ENCODE measurements around the gene MAN2C1.
A peak's percentile ranks its signal among the peaks of the same experiment; 100 is the strongest.
"Not testable (repeated sequence)": the region's sequence is repeated elsewhere in the genome, so short reads cannot be mapped to it uniquely, and the experiment has no call there.

The MAN2C1 gene

GRCh38 chr15:75367913-75368688 is at the start of gene MAN2C1:
MAN2C1 (minus strand) TSS chr15:75368607; CDS start chr15:75368583, 24 bp downstream.
- Mint-ChIP-seq H3K4me3 (peak within 1 kb of the TSS; percentile 92 to 94), H3K36me3 (peaks cover 33 to 47% of the 10 kb centered on the region in 2 donors), H3K27ac (peak within 1 kb of the TSS; percentile 98), H3K9me3 (no peaks in the 10 kb centered on the region), H3K4me1 (peaks cover 23 to 28% of the 10 kb centered on the region in 2 donors), H3K27me3 (no peaks in the 10 kb centered on the region)
- peak; percentile 90 to 92 for ATAC-seq (replicated peaks)
- DNase-seq = peak; percentile 95

- Mint-ChIP-seq H3K27ac (peak overlapping the region; percentile 91), H3K27me3 (no peaks in the 10 kb centered on the region), H3K4me3 (peak overlapping the region in 1 of 2 donors; percentile 25), H3K4me1 (peaks cover 14 to 27% of the 10 kb centered on the region in 2 donors), H3K36me3 (peaks cover 39 to 40% of the 10 kb centered on the region in 2 donors), H3K9me3 (no peaks in the 10 kb centered on the region)
- DNase-seq = peak; percentile 13
- ATAC-seq (replicated peaks) = peak; percentile 82 to 83
Measured at GRCh38 chr15:75416584-75416983, 48.2 kb upstream of the MAN2C1 start.

GRCh38 chr15:75410196-75410595 is 41.8 kb upstream of the MAN2C1 start:
- H3K27ac Mint-ChIP-seq = no peak overlapping the region
- no peaks in the 10 kb centered on the region for H3K27me3 Mint-ChIP-seq
- peaks cover 58 to 75% of the 10 kb centered on the region in 2 donors for H3K36me3 Mint-ChIP-seq
- no peaks in the 10 kb centered on the region for H3K9me3 Mint-ChIP-seq
- H3K4me3 Mint-ChIP-seq = no peak overlapping the region
- ATAC-seq (replicated peaks) = no peak
- no peak for DNase-seq
- peaks cover 5 to 7% of the 10 kb centered on the region in 2 donors for H3K4me1 Mint-ChIP-seq

GRCh38 chr15:75407083-75407482 is 38.7 kb upstream of the MAN2C1 start:
- DNase-seq (no peak), ATAC-seq (replicated peaks) (no peak)
- Mint-ChIP-seq H3K27me3 (no peaks in the 10 kb centered on the region), H3K4me1 (no peaks in the 10 kb centered on the region), H3K36me3 (peaks cover 54 to 67% of the 10 kb centered on the region in 2 donors), H3K4me3 (no peak overlapping the region), H3K27ac (peak overlapping the region; percentile 37), H3K9me3 (no peaks in the 10 kb centered on the region)

GRCh38 chr15:75403892-75404291 is 35.5 kb upstream of the MAN2C1 start:
- H3K27me3 Mint-ChIP-seq = no peaks in the 10 kb centered on the region
- no peak for ATAC-seq (replicated peaks)
- H3K27ac Mint-ChIP-seq = no peak overlapping the region
- H3K4me1 Mint-ChIP-seq = no peaks in the 10 kb centered on the region
- H3K4me3 Mint-ChIP-seq = no peak overlapping the region
- no peaks in the 10 kb centered on the region for H3K9me3 Mint-ChIP-seq
- DNase-seq = no peak
- H3K36me3 Mint-ChIP-seq = peaks cover 44 to 54% of the 10 kb centered on the region in 2 donors

- H3K36me3 Mint-ChIP-seq = peaks cover 48 to 51% of the 10 kb centered on the region in 2 donors
- no peaks in the 10 kb centered on the region for H3K27me3 Mint-ChIP-seq
- peak overlapping the region; percentile 43 for H3K27ac Mint-ChIP-seq
- peaks cover 12 to 14% of the 10 kb centered on the region in 2 donors for H3K4me1 Mint-ChIP-seq
- ATAC-seq (replicated peaks) (no peak), DNase-seq (no peak)
- no peak overlapping the region for H3K4me3 Mint-ChIP-seq
- no peaks in the 10 kb centered on the region for H3K9me3 Mint-ChIP-seq
Measured at GRCh38 chr15:75397494-75397893, 29.1 kb upstream of the MAN2C1 start.

- H3K4me1 Mint-ChIP-seq = peaks cover 22 to 30% of the 10 kb centered on the region in 2 donors
- H3K36me3 Mint-ChIP-seq = peaks cover 39 to 54% of the 10 kb centered on the region in 2 donors
- H3K27ac Mint-ChIP-seq = peak overlapping the region; percentile 56
- no peaks in the 10 kb centered on the region for H3K27me3 Mint-ChIP-seq
- ATAC-seq (replicated peaks) = no peak
- H3K4me3 Mint-ChIP-seq = no peak overlapping the region
- no peak for DNase-seq
- H3K9me3 Mint-ChIP-seq = no peaks in the 10 kb centered on the region
Measured at GRCh38 chr15:75389791-75390382, 21.5 kb upstream of the MAN2C1 start.

GRCh38 chr15:75383986-75384385 is 15.6 kb upstream of the MAN2C1 start:
- H3K4me3 Mint-ChIP-seq; ATAC-seq (replicated peaks); DNase-seq; H3K27ac Mint-ChIP-seq; H3K9me3 Mint-ChIP-seq; H3K27me3 Mint-ChIP-seq: not testable (repeated sequence)
- Mint-ChIP-seq H3K36me3 (peaks cover 37 to 39% of the 10 kb centered on the region in 2 donors), H3K4me1 (peaks cover 19 to 36% of the 10 kb centered on the region in 2 donors)

- DNase-seq (no peak), ATAC-seq (replicated peaks) (no peak)
- Mint-ChIP-seq H3K27me3 (no peaks in the 10 kb centered on the region), H3K27ac (no peak overlapping the region), H3K9me3 (no peaks in the 10 kb centered on the region), H3K4me1 (peaks cover 8 to 24% of the 10 kb centered on the region in 2 donors), H3K36me3 (peaks cover 30 to 37% of the 10 kb centered on the region in 2 donors), H3K4me3 (no peak overlapping the region)
Measured at GRCh38 chr15:75380773-75381172, 12.4 kb upstream of the MAN2C1 start.

- Mint-ChIP-seq H3K27ac (no peak overlapping the region), H3K9me3 (no peaks in the 10 kb centered on the region), H3K4me3 (no peak overlapping the region), H3K36me3 (peaks cover 39 to 59% of the 10 kb centered on the region in 2 donors), H3K27me3 (no peaks in the 10 kb centered on the region), H3K4me1 (peaks cover 21 to 29% of the 10 kb centered on the region in 2 donors)
- no peak for ATAC-seq (replicated peaks)
- DNase-seq = no peak
Measured at GRCh38 chr15:75371901-75372688, 3.7 kb upstream of the MAN2C1 start.

- Mint-ChIP-seq H3K9me3 (no peaks in the 10 kb centered on the region), H3K27me3 (no peaks in the 10 kb centered on the region), H3K36me3 (peaks cover 42 to 59% of the 10 kb centered on the region in 2 donors), H3K4me3 (no peak overlapping the region), H3K4me1 (peaks cover 24 to 33% of the 10 kb centered on the region in 2 donors), H3K27ac (peak overlapping the region; percentile 42)
- DNase-seq = no peak
- no peak for ATAC-seq (replicated peaks)
Measured at GRCh38 chr15:75371486-75371885, 3.1 kb upstream of the MAN2C1 start.

GRCh38 chr15:75369897-75370581 is 1.6 kb upstream of the MAN2C1 start:
- H3K4me3 Mint-ChIP-seq = peak overlapping the region; percentile 92 to 94
- H3K9me3 Mint-ChIP-seq = no peaks in the 10 kb centered on the region
- H3K4me1 Mint-ChIP-seq = peaks cover 24 to 28% of the 10 kb centered on the region in 2 donors
- no peaks in the 10 kb centered on the region for H3K27me3 Mint-ChIP-seq
- H3K27ac Mint-ChIP-seq = peak overlapping the region; percentile 98
- DNase-seq (no peak), ATAC-seq (replicated peaks) (no peak)
- H3K36me3 Mint-ChIP-seq = peaks cover 29 to 45% of the 10 kb centered on the region in 2 donors

GRCh38 chr15:75368689-75369239 is 357 bp upstream of the MAN2C1 start:
- DNase-seq (no peak), ATAC-seq (replicated peaks) (peak; percentile 0 to 1)
- Mint-ChIP-seq H3K27ac (peak overlapping the region; percentile 98), H3K36me3 (peaks cover 28 to 45% of the 10 kb centered on the region in 2 donors), H3K4me3 (peak overlapping the region; percentile 92 to 94), H3K9me3 (no peaks in the 10 kb centered on the region), H3K4me1 (peaks cover 23 to 28% of the 10 kb centered on the region in 2 donors), H3K27me3 (no peaks in the 10 kb centered on the region)

All from stimulated activated naive B cell treated with anti-CD40 and anti-IgM and Interleukin-4, amounts not matched to agents 10 μg/mL and 1 μg/mL and 100 μg/mL, for 72 hours (primary cell).